K562 (cell line): ENCODE data around the gene KNCN. TPM values are rescaled to one million over a fixed set of nuclear protein-coding genes. Genes with fewer than 3 reads are reported as not detected.

ENCODE experiments used
- CBFA2T3 ChIP-seq: fragments of 450-650 bp; IDR thresholded peaks from 2 replicates; pipeline ENCODE4 v1.6.1; 2017
- EGR1 ChIP-seq: fragments of 450-650 bp; conservative IDR thresholded peaks from 2 replicates; pipeline ENCODE4 v1.6.1; 2017; ENCODE audit warnings: mild to moderate bottlenecking
- ELF2 ChIP-seq: fragments of 250-450 bp; sonication (Bioruptor Pico); IDR thresholded peaks from 2 replicates; pipeline ENCODE4 v1.5.0; 2021; ENCODE audit warnings: mild to moderate bottlenecking
- HNRNPUL1 ChIP-seq: fragments of 200-400 bp; formaldehyde crosslinking; IDR thresholded peaks from 2 replicates; pipeline ENCODE4 v1.6.1; 2017; ENCODE audit warnings: low read length
- JUND ChIP-seq, 2 experiments: IDR thresholded peaks; 2 replicates in 1 of 2; 3 replicates in 1 of 2; pipeline ENCODE4 v1.6.1; 2011; ENCODE audit warnings: borderline replicate concordance in 2 of 2, low read depth in 2 of 2, low read length in 2 of 2, improper control_type of control experiment in 1 of 2, missing biosample characterization in 1 of 2, missing genetic modification characterization in 1 of 2, missing genetic modification reagents in 1 of 2
- KDM1A ChIP-seq, 2 experiments: fragments of 450-650 bp; IDR thresholded peaks; 2 replicates each; pipeline ENCODE4 v1.6.1; 2016; ENCODE audit warnings: mild to moderate bottlenecking in 2 of 2
- LEF1 ChIP-seq: fragments of 450-650 bp; IDR thresholded peaks from 2 replicates; pipeline ENCODE4 v1.6.1; 2016; ENCODE audit warnings: mild to moderate bottlenecking
- MCM2 ChIP-seq: fragments of 450-650 bp; IDR thresholded peaks from 2 replicates; pipeline ENCODE4 v1.6.1; 2017; ENCODE audit warnings: low read depth, mild to moderate bottlenecking
- NFIC ChIP-seq: fragments of 450-650 bp; IDR thresholded peaks from 2 replicates; pipeline ENCODE4 v1.6.1; 2017; ENCODE audit warnings: mild to moderate bottlenecking, inconsistent platforms
- NR2C2 ChIP-seq, 2 experiments: fragments of 200-800 bp in 1 of 2; sonication (Bioruptor generic) in 1 of 2; sonication (generic) in 1 of 2; formaldehyde crosslinking in 1 of 2; IDR thresholded peaks; 2 replicates each; pipeline versions ENCODE4 v1.6.1 to v1.8.0; 2016 to 2022; ENCODE audit warnings: mild to moderate bottlenecking in 1 of 2, missing compliant biosample characterization in 1 of 2, missing genetic modification characterization in 1 of 2, missing genetic modification reagents in 1 of 2
- PKNOX1 ChIP-seq: fragments of 450-650 bp; IDR thresholded peaks from 2 replicates; pipeline ENCODE4 v1.6.1; 2016
- PPARD ChIP-seq: fragments of 250-450 bp; sonication (Bioruptor Pico); IDR thresholded peaks from 2 replicates; pipeline ENCODE4 v1.8.0; 2022; ENCODE audit warnings: inconsistent platforms, mild to moderate bottlenecking, moderate library complexity
- RBFOX2 ChIP-seq: fragments of 200-400 bp; formaldehyde crosslinking; IDR thresholded peaks from 2 replicates; pipeline ENCODE4 v1.6.1; 2017; ENCODE audit warnings: low read depth, mild to moderate bottlenecking, low read length, moderate library complexity
- SPI1 ChIP-seq: IDR thresholded peaks from 2 replicates; pipeline ENCODE4 v1.6.1; 2011; ENCODE audit warnings: low read depth, low read length, control low read depth, borderline replicate concordance
- SREBF1 ChIP-seq: fragments of 150-350 bp; IDR thresholded peaks from 2 replicates; pipeline ENCODE4 v1.6.1; 2014; ENCODE audit warnings: antibody characterized with exemption, low read depth, low read length, borderline replicate concordance
- TBL1XR1 ChIP-seq, 2 experiments: IDR thresholded peaks; 2 replicates each; pipeline ENCODE4 v1.6.1; 2012; ENCODE audit warnings: improper control_type of control experiment in 2 of 2, low read length in 2 of 2, mild to moderate bottlenecking in 1 of 2
- ZNF140 ChIP-seq: fragments of 250-450 bp; sonication (Bioruptor Pico); IDR thresholded peaks from 2 replicates; pipeline ENCODE4 v1.8.0; 2021; ENCODE audit warnings: moderate library complexity, mild to moderate bottlenecking, inconsistent platforms
- ZNF282 ChIP-seq: sonication (generic); formaldehyde crosslinking; IDR thresholded peaks from 2 replicates; pipeline ENCODE4 v1.8.1; 2023; ENCODE audit warnings: missing genetic modification reagents
- ZNF444 ChIP-seq: fragments of 250-450 bp; sonication (Bioruptor Pico); IDR thresholded peaks from 2 replicates; pipeline ENCODE4 v1.4.0; 2020; ENCODE audit warnings: mild to moderate bottlenecking, moderate library complexity
- ZNF586 ChIP-seq: fragments of 450-650 bp; formaldehyde crosslinking; conservative IDR thresholded peaks from 2 replicates; pipeline ENCODE4 v1.4.0; 2020; ENCODE audit warnings: mild to moderate bottlenecking, moderate library complexity
- ZNF644 ChIP-seq: fragments of 200-800 bp; sonication (Bioruptor generic); IDR thresholded peaks from 2 replicates; pipeline ENCODE4 v1.6.1; 2016; ENCODE audit warnings: low read depth, missing genetic modification characterization, missing compliant biosample characterization
- ZNF766 ChIP-seq: fragments of 200-800 bp; sonication (Bioruptor generic); conservative IDR thresholded peaks from 2 replicates; pipeline ENCODE4 v1.6.1; 2016; ENCODE audit warnings: missing genetic modification characterization, missing compliant biosample characterization
- ZNF778 ChIP-seq: fragments of 450-650 bp; formaldehyde crosslinking; IDR thresholded peaks from 2 replicates; pipeline ENCODE4 v1.4.0; 2020; ENCODE audit warnings: mild to moderate bottlenecking, moderate library complexity
- polyA plus RNA-seq, 8 experiments: library from polyadenylated mRNA; depleted of rRNA in 4 of 8; stranded (reverse) in 5 of 8; unstranded in 3 of 8; fragments of >200 nt; fragmentation: Nextera tagmentation in 2 of 8; fragmentation: Illumina TruSeq in 1 of 8; extraction: Ambion mirVana in 2 of 8; extraction: Trizol in 1 of 8; gene quantifications; 2 replicates each; pipeline versions ENCODE4 v1.2.1 to v1.2.3, GENCODE V29; 2011 to 2014; ENCODE audit warnings: inconsistent platforms in 1 of 8, missing spikeins in 1 of 8
- total RNA-seq, 7 experiments: library from RNA; depleted of rRNA in 6 of 7; stranded (reverse); fragments of >200 nt in 6 of 7; fragmentation: Illumina TruSeq in 2 of 7; extraction: Trizol in 2 of 7; gene quantifications; 2 replicates each; pipeline versions ENCODE4 v1.2.1 to v1.2.3, GENCODE V29; 2011 to 2021; ENCODE audit warnings: low replicate concordance in 1 of 7
- TF ChIP-seq, protein P1 (sequence below): sonication (generic); formaldehyde crosslinking; IDR thresholded peaks from 2 replicates; pipeline ENCODE4 v1.8.0; 2023; ENCODE audit warnings: mild to moderate bottlenecking, missing genetic modification reagents
- TF ChIP-seq, protein P2 (sequence below): fragments of 250-450 bp; sonication (Bioruptor Pico); IDR thresholded peaks from 2 replicates; pipeline ENCODE4 v1.5.0; 2020; ENCODE audit warnings: mild to moderate bottlenecking, borderline replicate concordance

KNCN gene
- total and polyA plus RNA-seq, 9 of the 15 experiments (the other 6 are each of a cell fraction or from before 2014, with no cell fraction given) = not detected

GRCh38 chr1:46544561-46545240 is 6.7 kb downstream of the KNCN start (continued):
- TF ChIP-seq CBFA2T3 = peak; percentile 99
- peak; percentile 71; the same call in 1 of the 2 replicates for TF ChIP-seq ELF2
- peak; percentile 75 for TF ChIP-seq JUND (IDR thresholded peaks at IDR 0.05; ENCODE audit: borderline replicate concordance, low read depth, low read length)
- TF ChIP-seq JUND (tag; IDR thresholded peaks at IDR 0.05; ENCODE audit: borderline replicate concordance, low read depth, low read length) = no peak; the same call in 2 of the 3 replicates
- no peak for TF ChIP-seq ZNF586 (CRISPR knock-in tag)
- no peak; the same call in 1 of the 2 replicates for TF ChIP-seq RBFOX2
- TF ChIP-seq PKNOX1 = peak; percentile 46; the same call in 1 of the 2 replicates
- TF ChIP-seq ZNF282 (CRISPR knock-in tag) = no peak
- TF ChIP-seq SPI1 = peak; percentile 58; the same call in 1 of the 2 replicates
- TF ChIP-seq ZNF766 = peak; percentile 86; the same call in 1 of the 2 replicates
- no peak for TF ChIP-seq ZNF140 (CRISPR knock-in tag)
- peak; percentile 71 for TF ChIP-seq EGR1
- no peak for TF ChIP-seq ZNF644
- TF ChIP-seq SREBF1 = no peak
- TF ChIP-seq, protein P1, sequence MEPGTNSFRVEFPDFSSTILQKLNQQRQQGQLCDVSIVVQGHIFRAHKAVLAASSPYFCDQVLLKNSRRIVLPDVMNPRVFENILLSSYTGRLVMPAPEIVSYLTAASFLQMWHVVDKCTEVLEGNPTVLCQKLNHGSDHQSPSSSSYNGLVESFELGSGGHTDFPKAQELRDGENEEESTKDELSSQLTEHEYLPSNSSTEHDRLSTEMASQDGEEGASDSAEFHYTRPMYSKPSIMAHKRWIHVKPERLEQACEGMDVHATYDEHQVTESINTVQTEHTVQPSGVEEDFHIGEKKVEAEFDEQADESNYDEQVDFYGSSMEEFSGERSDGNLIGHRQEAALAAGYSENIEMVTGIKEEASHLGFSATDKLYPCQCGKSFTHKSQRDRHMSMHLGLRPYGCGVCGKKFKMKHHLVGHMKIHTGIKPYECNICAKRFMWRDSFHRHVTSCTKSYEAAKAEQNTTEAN (CRISPR knock-in tag) = no peak
- 0 out of 2 replicates have a peak, but pooled peaks have one; percentile 64 for TF ChIP-seq HNRNPUL1
- TF ChIP-seq TBL1XR1 (IDR thresholded peaks at IDR 0.05; ENCODE audit: low read length in 2 of 2) = peak; percentile 93 to 95
- peak; percentile 55; the same call in 1 of the 2 replicates for TF ChIP-seq NR2C2 (CRISPR knock-in tag; IDR thresholded peaks at IDR 0.05)
- peak; percentile 26; the same call in 1 of the 2 replicates for TF ChIP-seq NR2C2 (tag; IDR thresholded peaks at IDR 0.05)
- no peak for TF ChIP-seq PPARD (CRISPR knock-in tag)
- TF ChIP-seq NFIC = peak; percentile 92
- TF ChIP-seq ZNF444 = peak; percentile 53
- peak; percentile 90 for TF ChIP-seq LEF1
- TF ChIP-seq, protein P2, sequence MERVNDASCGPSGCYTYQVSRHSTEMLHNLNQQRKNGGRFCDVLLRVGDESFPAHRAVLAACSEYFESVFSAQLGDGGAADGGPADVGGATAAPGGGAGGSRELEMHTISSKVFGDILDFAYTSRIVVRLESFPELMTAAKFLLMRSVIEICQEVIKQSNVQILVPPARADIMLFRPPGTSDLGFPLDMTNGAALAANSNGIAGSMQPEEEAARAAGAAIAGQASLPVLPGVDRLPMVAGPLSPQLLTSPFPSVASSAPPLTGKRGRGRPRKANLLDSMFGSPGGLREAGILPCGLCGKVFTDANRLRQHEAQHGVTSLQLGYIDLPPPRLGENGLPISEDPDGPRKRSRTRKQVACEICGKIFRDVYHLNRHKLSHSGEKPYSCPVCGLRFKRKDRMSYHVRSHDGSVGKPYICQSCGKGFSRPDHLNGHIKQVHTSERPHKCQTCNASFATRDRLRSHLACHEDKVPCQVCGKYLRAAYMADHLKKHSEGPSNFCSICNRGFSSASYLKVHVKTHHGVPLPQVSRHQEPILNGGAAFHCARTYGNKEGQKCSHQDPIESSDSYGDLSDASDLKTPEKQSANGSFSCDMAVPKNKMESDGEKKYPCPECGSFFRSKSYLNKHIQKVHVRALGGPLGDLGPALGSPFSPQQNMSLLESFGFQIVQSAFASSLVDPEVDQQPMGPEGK (CRISPR knock-in tag) = no peak
- no peak for TF ChIP-seq MCM2
- peak; percentile 90 to 95 for TF ChIP-seq KDM1A (IDR thresholded peaks at IDR 0.05)
- no peak for TF ChIP-seq ZNF778 (CRISPR knock-in tag)
